Right lobe of liver (tissue), 6 donors: ENCODE results near the gene INO80. TPM values are rescaled to one million over a fixed set of nuclear protein-coding genes. Genes with fewer than 3 reads are reported as not detected.
A peak's percentile ranks its signal among the peaks of the same experiment; 100 is the strongest.

Experiments
- ATAC-seq, 4 donors: fragments of 200-7000 bp; cut with Tn5 transposase; one replicate each; pipeline ENCODE4 v1.9.1; 2020; ENCODE audit warnings: mild to moderate bottlenecking in 4 of 4, moderate library complexity in 4 of 4
- DNase-seq, 3 donors: peaks; one replicate each; pipeline ENCODE4 v3.0.0-alpha.2; 2020
- H3K27ac ChIP-seq, 3 donors: fragments of 200-600 bp; one replicate each; pipeline ENCODE4 v1.8.0; 2022
- H3K27me3 ChIP-seq, 2 donors: fragments of 200-600 bp; one replicate each; pipeline ENCODE4 v1.8.0; 2022
- H3K36me3 ChIP-seq, 4 donors: fragments of 200-600 bp; sonication (generic) in 1 of 4; one replicate each; pipeline versions ENCODE4 v1.5.1 to v1.8.0; 2017 to 2022; ENCODE audit warnings: control low read depth in 1 of 4
- H3K4me1 ChIP-seq, 4 donors: fragments of 200-600 bp; sonication (generic) in 1 of 4; one replicate each; pipeline versions ENCODE4 v1.5.1 to v1.8.0; 2017 to 2022; ENCODE audit warnings: control low read depth in 1 of 4
- H3K4me3 ChIP-seq, 3 donors: fragments of 200-600 bp; one replicate each; pipeline ENCODE4 v1.8.0; 2022
- H3K9me3 ChIP-seq, 4 donors: fragments of 200-600 bp; sonication (generic) in 1 of 4; one replicate each; pipeline versions ENCODE4 v1.5.1 to v1.8.0; 2017 to 2022; ENCODE audit warnings: control low read depth in 1 of 4
- CTCF ChIP-seq, 4 donors: fragments of 200-600 bp in 3 of 4; fragments of 450-650 bp in 1 of 4; IDR thresholded peaks; one replicate each; pipeline versions ENCODE4 v1.5.1 to v1.8.0; 2016 to 2022; ENCODE audit warnings: antibody characterized with exemption in 4 of 4, mild to moderate bottlenecking in 2 of 4
- POLR2A ChIP-seq: fragments of 450-650 bp; IDR thresholded peaks from one replicate; pipeline ENCODE4 v1.6.1; 2017; ENCODE audit warnings: antibody characterized with exemption, mild to moderate bottlenecking
- WGBS: methylation state at CpG from one replicate; pipeline ENCODE4 v1.1.6; 2018; ENCODE audit warnings: low coverage, low lambda C conversion rate; ENCODE audit not compliant: insufficient coverage; ENCODE audit errors: missing lambda C conversion rate; 5-methylcytosine and 5-hydroxymethylcytosine counted together
- intact Hi-C, 2 donors: fragments of 100-400 bp; cut with DNase I; formaldehyde crosslinking; loops; one replicate each; pipeline versions ENCODE4 v1.11.2 to v1.14.1; 2022
- total RNA-seq, 6 experiments: library from RNA; depleted of rRNA in 2 of 6; stranded (reverse); fragments of >200 nt in 2 of 6; fragmentation: NEBNext Ultra II Directional in 3 of 6; extraction: Animal tissue kit (Norgen Biotek cat#: 25700) in 3 of 6; gene quantifications; one replicate each; pipeline versions ENCODE4 v1.1.0 to v1.2.4, GENCODE V29; 2016 to 2023
- donor health status: DM: no; HTN: yes; CAD: no.
- donor health status: DM: no; HTN: no; CAD: no.
- donor health status: DM: no; HTN: no; CAD: no.
- donor health status: DM: no; HTN: yes; CAD: no.
- donor health status: DM: no; HTN: yes; CAD: no.

The INO80 gene
- total RNA-seq, 6 experiments from 2014 or later = 7.8 to 12.5 (median 11.2) TPM

- H3K9me3 ChIP-seq = no peaks in the 10 kb centered on the region
- DNase-seq = no peak
- H3K27me3 ChIP-seq = no peaks in the 10 kb centered on the region
- WGBS = 82% methylated on average over 1 of the region's 1 CpG
- H3K4me3 ChIP-seq = no peak overlapping the region
- H3K36me3 ChIP-seq = peaks cover 0 to 31% (median 8%) of the 10 kb centered on the region in 4 donors
- peaks cover 0 to 27% (median 6%) of the 10 kb centered on the region in 4 donors for H3K4me1 ChIP-seq
- intact Hi-C loops = no loop called here
- H3K27ac ChIP-seq = peak overlapping the region; percentile 45 to 58 (median 55)
- peak; percentile 82 to 91 (median 83) for ATAC-seq
- no peak for TF ChIP-seq POLR2A
- no peak for TF ChIP-seq CTCF (IDR thresholded peaks at IDR 0.05)
Observed at GRCh38 chr15:41043276-41043951, 72.7 kb downstream of the INO80 start.

GRCh38 chr15:41042851-41043250 lies 73.2 kb downstream of the INO80 start:
- WGBS = 85% methylated on average over 5 of the region's 5 CpGs
- H3K27me3 ChIP-seq = no peaks in the 10 kb centered on the region
- H3K36me3 ChIP-seq = peaks cover 0 to 31% (median 8%) of the 10 kb centered on the region in 4 donors

GRCh38 chr15:41039121-41039520 lies 77.0 kb downstream of the INO80 start:
- Histone ChIP-seq H3K27ac (no peak overlapping the region), H3K4me1 (peaks cover 0 to 13% (median 0%) of the 10 kb centered on the region in 4 donors), H3K9me3 (no peaks in the 10 kb centered on the region), H3K4me3 (no peak overlapping the region), H3K27me3 (no peaks in the 10 kb centered on the region), H3K36me3 (peaks cover 0 to 14% (median 5%) of the 10 kb centered on the region in 4 donors)
- DNase-seq (no peak), ATAC-seq (no peak)
- no peak for TF ChIP-seq CTCF (IDR thresholded peaks at IDR 0.05)
- no peak for TF ChIP-seq POLR2A
- intact Hi-C loops = loop anchor here in 1 of 2 donors (10.0 kb wide), 1 partner anchor 134 kb away; no protein-coding TSS in a partner anchor

More at GRCh38 chr15:41042851-41043250, 73.2 kb downstream of the INO80 start:
- intact Hi-C loops = no loop called here
- no peak for TF ChIP-seq POLR2A
- no peak for TF ChIP-seq CTCF (IDR thresholded peaks at IDR 0.05)
- H3K4me1 ChIP-seq = peaks cover 0 to 22% (median 4%) of the 10 kb centered on the region in 4 donors
- no peaks in the 10 kb centered on the region for H3K9me3 ChIP-seq
- DNase-seq (no peak), ATAC-seq (no peak)
- peak overlapping the region in 2 of 3 donors; percentile 30 to 45 for H3K27ac ChIP-seq
- no peak overlapping the region for H3K4me3 ChIP-seq

GRCh38 chr15:41032079-41032328 lies 84.1 kb downstream of the INO80 start:
- Histone ChIP-seq H3K36me3 (peaks cover 0 to 19% (median 7%) of the 10 kb centered on the region in 4 donors), H3K27ac (no peak overlapping the region), H3K9me3 (no peaks in the 10 kb centered on the region), H3K27me3 (no peaks in the 10 kb centered on the region), H3K4me3 (no peak overlapping the region), H3K4me1 (no peaks in the 10 kb centered on the region)
- DNase-seq (no peak), ATAC-seq (no peak)
- intact Hi-C loops = loop anchor here in 1 of 2 donors (10.0 kb wide), 1 partner anchor 127 kb away; no protein-coding TSS in a partner anchor
- 91% methylated on average over 1 of the region's 1 CpG for WGBS
- TF ChIP-seq CTCF (IDR thresholded peaks at IDR 0.05) (no peak), POLR2A (no peak)
